Thyroid gland (tissue), 4 donors: ENCODE measurements around the gene MVP.

Source experiments
- CTCF ChIP-seq, 6 experiments: fragments of 200-600 bp in 3 of 6; fragments of 450-650 bp in 3 of 6; sonication (generic) in 3 of 6; IDR thresholded peaks; one replicate each; pipeline ENCODE4 v1.5.1; 2016 to 2019; ENCODE audit warnings: antibody characterized with exemption in 6 of 6, mild to moderate bottlenecking in 2 of 6, inconsistent platforms in 1 of 6, moderate library complexity in 1 of 6
- POLR2A ChIP-seq, 2 donors: fragments of 450-650 bp; IDR thresholded peaks; one replicate each; pipeline ENCODE4 v1.6.1; 2017; ENCODE audit warnings: antibody characterized with exemption in 2 of 2, mild to moderate bottlenecking in 2 of 2, moderate library complexity in 1 of 2

- TF ChIP-seq CTCF (IDR thresholded peaks at IDR 0.05): no peak
- TF ChIP-seq POLR2A (IDR thresholded peaks at IDR 0.05): no peak
Observed at GRCh38 chr16:29854520-29855100, 34.3 kb downstream of the MVP start.
